HT1080 (cell line): Measurements from ENCODE around the gene NDUFB8. TPM values are rescaled to one million over a fixed set of nuclear protein-coding genes. Genes with fewer than 3 reads are reported as not detected.
A peak's percentile ranks its signal among the peaks of the same experiment; 100 is the strongest.

Source experiments
- DNase-seq: peaks from one replicate; pipeline ENCODE4 v3.0.0-alpha.2; 2015; ENCODE audit warnings: low read depth
- total RNA-seq: library from RNA; depleted of rRNA; stranded (reverse); fragments of >200 nt; shearing (Covaris generic); gene quantifications from 2 replicates; pipeline ENCODE4 v1.2.3, GENCODE V29; 2014

NDUFB8 gene
- total RNA-seq, 1 experiment from 2014 or later: 239 TPM

DNA sequence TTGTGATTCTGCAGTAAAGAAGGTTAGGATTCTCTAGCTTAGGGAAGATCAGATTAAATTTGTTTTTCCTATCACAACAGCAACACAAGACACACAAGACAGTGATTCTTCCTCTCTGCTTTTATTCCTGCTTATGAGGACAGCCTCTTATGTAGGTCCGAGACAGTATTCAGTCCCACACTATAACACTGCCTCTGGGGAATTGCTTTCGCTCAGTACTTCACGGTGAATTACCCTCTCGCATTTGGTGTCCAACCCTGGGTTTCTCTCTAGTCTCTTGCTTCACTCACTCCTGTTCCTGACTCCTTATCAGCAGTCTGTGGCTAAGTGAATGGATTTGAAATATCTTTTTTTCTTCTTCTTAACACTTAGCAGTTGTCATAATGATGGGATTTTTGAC lies 7.8 kb upstream of the NDUFB8 start:
- no peak for DNase-seq

GRCh38 chr10:100535715-100536353 lies 6.2 kb upstream of the NDUFB8 start, which contains the start of gene HIF1AN:
Gene HIF1AN, plus strand, starts transcription at chr10:100535943. Its CDS starts 16 bp downstream, at chr10:100535959.
- DNase-seq: peak; percentile 93

- DNase-seq: no peak
Measured at GRCh38 chr10:100535338-100535714, 5.7 kb upstream of the NDUFB8 start.

- no peak for DNase-seq
Measured at GRCh38 chr10:100534726-100535125, 5.1 kb upstream of the NDUFB8 start.

GRCh38 chr10:100531761-100532160 lies 2.1 kb upstream of the NDUFB8 start:
- DNase-seq: peak; percentile 12

DNA sequence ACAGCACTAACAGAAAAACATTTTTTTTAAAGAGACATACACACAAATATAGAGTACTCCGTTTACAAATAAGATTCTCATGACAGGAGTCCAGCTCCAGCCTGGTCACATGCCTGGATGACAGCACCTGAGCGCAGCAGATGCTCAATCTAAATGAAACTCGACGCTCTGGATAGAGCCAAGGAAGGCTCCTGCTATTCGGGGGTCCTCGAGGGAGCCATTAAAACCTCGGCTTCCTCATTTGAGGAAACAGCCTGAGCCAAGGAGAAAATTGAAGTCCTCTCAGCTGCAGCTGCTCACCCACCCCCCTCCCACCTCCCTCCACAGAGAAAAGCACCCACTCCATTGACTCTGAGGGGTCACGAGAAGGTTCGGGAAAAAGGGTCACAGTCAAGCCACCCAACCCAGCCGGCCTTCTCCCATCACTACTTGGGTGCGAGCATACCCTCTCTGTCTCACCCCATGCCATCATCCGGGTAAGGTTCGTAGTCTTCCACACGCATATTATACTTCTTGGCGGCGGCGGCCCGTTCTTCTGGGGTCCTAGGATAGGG lies 673 bp downstream of the NDUFB8 start:
- DNase-seq: no peak

- DNase-seq: peak; percentile 12
Measured at GRCh38 chr10:100528123-100528886, 1.4 kb downstream of the NDUFB8 start.

DNA sequence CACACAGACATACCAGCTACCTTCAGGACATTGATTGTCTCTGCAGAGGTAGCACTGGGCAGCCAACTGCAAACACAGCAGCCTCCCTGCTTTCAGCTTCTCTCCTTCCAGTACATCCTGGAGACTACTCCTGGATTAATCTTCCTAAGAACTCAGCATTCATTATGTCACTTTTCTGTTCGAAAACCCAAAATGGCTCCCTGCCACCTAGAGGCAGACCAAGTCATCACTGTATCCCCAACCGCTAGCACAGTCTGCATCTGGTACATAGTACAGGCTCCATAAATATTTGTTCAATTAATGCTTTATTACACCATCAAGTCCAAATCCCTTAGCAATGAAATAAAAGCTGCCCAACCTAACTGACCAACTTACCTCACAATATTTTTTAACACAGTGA lies 5.0 kb downstream of the NDUFB8 start:
- no peak for DNase-seq

DNA sequence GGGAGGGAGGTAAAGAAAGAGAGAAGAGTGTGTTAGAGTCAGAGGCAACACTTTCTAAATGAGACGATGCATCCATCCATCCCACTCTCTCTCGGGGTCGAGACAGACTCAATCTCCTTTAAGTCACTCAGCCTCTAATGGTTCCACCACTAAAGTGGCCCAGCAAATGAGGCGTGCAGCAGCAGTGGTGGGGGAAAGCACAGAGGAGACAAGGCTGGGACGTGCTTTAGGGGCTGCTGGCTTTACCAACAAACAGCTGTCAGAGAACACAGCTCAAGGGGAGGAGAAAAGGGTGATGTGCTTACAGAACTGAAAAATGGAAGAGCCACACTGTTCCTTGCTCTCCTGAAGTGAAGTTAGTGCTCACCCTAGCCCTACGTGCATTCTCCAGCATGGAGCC lies 5.5 kb downstream of the NDUFB8 start:
- no peak for DNase-seq

DNA sequence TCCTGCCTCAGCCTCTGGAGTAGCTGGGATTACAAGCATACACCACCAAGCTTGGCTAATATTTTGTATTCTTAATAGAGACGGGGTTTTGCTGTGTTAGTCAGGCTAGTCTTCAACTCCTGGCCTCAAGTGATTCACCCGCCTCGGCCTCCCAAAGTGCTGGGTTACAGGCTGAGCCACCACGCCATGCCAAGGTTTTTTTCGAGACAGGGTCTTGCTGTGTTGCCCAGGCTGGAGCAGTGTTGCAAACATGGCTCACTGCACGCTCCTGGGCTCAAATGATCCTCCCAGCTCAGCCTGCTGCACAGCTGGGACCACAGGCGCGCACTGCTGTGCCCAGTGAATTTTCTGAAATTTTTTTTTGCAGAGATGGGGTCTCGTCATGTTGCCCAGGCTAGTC lies 6.7 kb downstream of the NDUFB8 start:
- DNase-seq: no peak

DNA sequence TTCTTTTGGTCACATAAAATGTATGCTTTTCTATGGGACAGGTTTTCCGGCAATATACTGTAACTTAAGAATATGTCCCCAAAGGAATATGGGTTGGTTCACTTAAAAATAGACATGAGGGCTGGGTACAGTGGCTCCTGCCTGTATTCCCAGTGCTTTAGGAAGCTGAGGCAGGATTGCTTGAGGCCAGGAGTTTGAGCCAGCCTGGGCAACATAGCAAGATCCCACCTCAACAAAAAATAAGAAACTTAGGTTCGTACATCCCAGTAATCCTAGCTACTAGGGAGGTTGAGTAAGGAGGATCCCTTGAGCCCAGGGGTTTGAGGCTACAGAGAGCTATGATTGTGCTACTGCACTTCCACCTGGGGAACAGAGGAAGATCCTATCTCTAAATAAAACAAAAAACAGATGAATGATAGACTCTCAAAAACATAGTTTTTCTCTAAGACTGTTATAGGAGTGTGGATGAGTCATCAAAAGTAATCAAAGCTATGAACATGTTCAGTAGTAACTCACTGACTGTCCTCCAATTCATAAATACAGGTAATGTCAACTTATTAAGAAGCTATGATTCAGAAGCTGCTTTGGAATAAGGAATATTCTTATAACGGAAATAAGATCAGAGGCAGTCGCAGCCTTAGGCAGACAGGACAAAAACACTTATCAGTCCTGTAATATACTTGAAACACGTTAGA lies 7.4 kb downstream of the NDUFB8 start:
- no peak for DNase-seq

- DNase-seq: peak; percentile 67
Measured at GRCh38 chr10:100520811-100521210, 8.9 kb downstream of the NDUFB8 start.

- DNase-seq: no peak
Measured at GRCh38 chr10:100519311-100520051, 10.2 kb downstream of the NDUFB8 start, which contains the start of gene SEC31B. Gene SEC31B, minus strand, starts transcription at chr10:100519861. Its CDS starts 2,909 bp downstream, at chr10:100516952.

DNA sequence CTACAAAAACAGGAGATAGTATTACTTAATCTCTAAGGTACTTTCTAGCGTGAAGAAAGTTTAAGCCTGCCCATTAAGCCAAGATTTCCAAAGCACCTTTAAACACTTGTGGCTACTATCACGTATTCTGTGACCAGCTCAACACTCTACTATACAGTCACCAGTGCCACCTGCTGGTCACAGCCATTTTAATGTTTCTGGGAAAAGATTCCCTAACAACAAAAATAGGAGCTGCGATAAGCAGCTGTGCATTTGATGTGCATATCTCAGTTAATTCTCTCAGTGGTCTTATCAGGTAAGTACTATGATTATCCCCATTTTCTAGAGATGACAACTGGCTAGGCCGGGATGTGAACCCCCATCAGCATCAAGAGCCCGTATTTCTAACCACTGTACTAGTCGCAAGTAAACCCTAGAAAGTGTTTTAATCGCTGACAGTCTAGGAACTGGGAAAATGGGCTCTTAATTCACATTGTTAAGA lies 10.9 kb downstream of the NDUFB8 start:
- peak; percentile 64 for DNase-seq

DNA sequence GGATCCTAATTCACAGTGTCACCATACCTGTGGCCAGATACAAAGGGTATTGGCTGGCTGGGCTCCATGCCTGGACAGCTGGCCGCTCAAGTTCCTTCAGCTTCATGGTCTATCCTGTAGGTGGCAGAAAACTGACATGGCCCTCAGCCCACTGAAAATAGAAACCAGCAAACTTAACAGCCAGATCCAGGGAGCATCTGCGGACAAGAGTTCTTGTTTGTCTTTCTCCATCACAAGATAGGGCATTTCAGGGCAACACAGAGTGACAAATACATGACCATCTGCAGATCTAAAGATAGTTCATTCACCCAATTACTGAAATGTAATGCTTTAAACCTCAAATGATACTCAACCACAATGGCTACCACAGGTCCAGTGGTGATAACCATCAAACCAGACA lies 12.8 kb downstream of the NDUFB8 start:
- no peak for DNase-seq

DNA sequence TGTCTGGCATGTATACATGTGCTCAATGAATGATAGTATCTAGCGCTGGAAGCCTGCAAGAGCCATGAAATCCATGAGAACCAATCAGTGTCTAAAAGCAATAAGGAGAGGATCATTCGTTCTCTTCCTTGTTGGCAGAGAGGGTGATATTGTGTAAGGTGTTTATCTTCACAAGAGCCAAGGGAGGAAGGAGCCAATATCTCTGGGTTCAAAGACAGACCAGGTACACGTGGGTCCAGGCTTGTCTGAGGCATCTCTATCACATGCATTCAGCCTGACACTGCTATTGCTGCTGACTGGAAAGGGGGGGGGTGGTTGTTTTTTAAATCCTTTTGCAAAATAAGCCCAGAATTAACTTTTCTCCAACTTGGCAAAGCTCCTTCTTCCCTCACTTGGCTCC lies 14.1 kb downstream of the NDUFB8 start:
- no peak for DNase-seq

DNA sequence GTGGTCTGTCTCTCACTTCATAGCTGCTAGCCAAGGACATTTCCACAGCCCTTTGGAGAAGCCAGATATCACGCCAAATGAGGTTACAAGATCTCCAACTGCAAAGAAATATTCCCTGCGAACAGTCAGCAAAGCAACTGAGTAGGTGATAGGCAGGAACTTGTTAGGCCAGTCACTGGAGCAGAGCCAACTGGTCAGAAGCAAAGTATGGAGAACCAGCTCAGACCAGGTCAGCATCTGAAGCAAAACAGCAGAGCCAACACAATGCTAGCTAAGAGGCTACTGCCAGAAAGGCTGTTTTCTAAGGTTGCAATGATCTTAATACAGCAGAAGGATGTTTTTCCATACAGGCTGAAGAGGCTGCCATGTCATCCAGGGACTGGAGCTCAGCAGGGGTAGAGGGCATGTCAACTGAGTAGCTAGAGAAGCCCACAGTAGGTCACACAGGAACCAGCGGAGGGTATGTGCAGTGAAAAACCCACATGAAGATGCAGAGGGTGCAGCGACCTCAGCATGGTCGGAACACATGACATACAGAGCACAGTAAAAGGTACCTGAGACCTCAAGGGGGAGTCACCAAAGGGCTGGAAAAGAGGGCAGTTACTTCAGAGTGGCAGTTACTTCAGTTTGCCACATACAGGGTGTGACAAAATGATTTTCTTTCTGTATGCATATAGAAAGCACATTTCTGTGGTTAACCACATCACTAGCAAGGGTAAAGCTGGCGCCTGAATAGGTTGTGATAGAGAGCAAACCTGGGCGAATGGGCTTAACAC lies 18.9 kb downstream of the NDUFB8 start:
- DNase-seq: no peak

GRCh38 chr10:100509241-100509840 lies 20.3 kb downstream of the NDUFB8 start:
- DNase-seq: peak; percentile 59

GRCh38 chr10:100508691-100509150 lies 20.9 kb downstream of the NDUFB8 start:
- peak; percentile 57 for DNase-seq

DNA sequence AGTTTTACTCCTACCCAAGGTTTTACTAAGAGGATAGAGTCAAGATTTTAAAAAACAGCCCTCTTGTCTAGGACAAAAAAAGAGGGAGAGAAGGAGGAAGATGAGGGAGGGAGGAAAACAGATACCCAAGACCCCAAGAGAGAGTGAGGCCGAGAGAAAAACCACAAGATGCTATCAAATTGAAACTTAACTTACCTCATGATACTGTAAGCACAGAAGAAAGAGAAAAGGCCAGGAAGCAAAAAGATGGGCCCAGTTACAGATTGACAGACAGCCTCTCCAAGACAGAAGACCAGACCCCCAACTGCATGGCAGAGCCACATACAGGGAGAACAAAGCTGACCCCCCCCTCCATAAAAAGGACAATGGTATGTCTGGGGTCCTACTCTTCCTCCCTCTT lies 21.4 kb downstream of the NDUFB8 start:
- DNase-seq: no peak
